IPS-11a (cell line): Measurements from ENCODE around the gene BAHCC1.
A peak's percentile ranks its signal among the peaks of the same experiment; 100 is the strongest.

Experiments
- H3K4me3 ChIP-seq: one replicate; pipeline ENCODE4 v1.5.1; 2013; ENCODE audit warnings: low read depth, low read length, control low read depth

Gene BAHCC1

GRCh38 chr17:81386141-81386645 lies 9.1 kb upstream of the BAHCC1 start:
- H3K4me3 ChIP-seq: no peak overlapping the region

- H3K4me3 ChIP-seq: peak overlapping the region; percentile 18
Observed at GRCh38 chr17:81386646-81387099, 8.6 kb upstream of the BAHCC1 start.

GRCh38 chr17:81387100-81388090 lies 7.9 kb upstream of the BAHCC1 start:
- H3K4me3 ChIP-seq: peak overlapping the region; percentile 18

GRCh38 chr17:81388091-81388611 lies 7.1 kb upstream of the BAHCC1 start:
- H3K4me3 ChIP-seq: no peak overlapping the region

- H3K4me3 ChIP-seq: no peak overlapping the region
Observed at GRCh38 chr17:81388612-81389367, 6.5 kb upstream of the BAHCC1 start.

- H3K4me3 ChIP-seq: no peak overlapping the region
Observed at GRCh38 chr17:81389585-81389984, 5.7 kb upstream of the BAHCC1 start.

- no peak overlapping the region for H3K4me3 ChIP-seq
Observed at GRCh38 chr17:81390029-81390872, 5.0 kb upstream of the BAHCC1 start.

- H3K4me3 ChIP-seq: no peak overlapping the region
Observed at GRCh38 chr17:81390873-81391255, 4.4 kb upstream of the BAHCC1 start.

GRCh38 chr17:81391293-81391935 lies 3.8 kb upstream of the BAHCC1 start:
- H3K4me3 ChIP-seq: no peak overlapping the region

GRCh38 chr17:81391936-81392908 lies 3.0 kb upstream of the BAHCC1 start:
- H3K4me3 ChIP-seq: no peak overlapping the region

- peak overlapping the region; percentile 17 for H3K4me3 ChIP-seq
Observed at GRCh38 chr17:81392909-81393654, 2.2 kb upstream of the BAHCC1 start.

- H3K4me3 ChIP-seq: peak overlapping the region; percentile 17
Observed at GRCh38 chr17:81393684-81394376, 1.4 kb upstream of the BAHCC1 start.

GRCh38 chr17:81394377-81394920 lies 808 bp upstream of the BAHCC1 start:
- no peak overlapping the region for H3K4me3 ChIP-seq

- peak overlapping the region; percentile 21 for H3K4me3 ChIP-seq
Observed at GRCh38 chr17:81395600-81396277, 482 bp downstream of the BAHCC1 start.

- H3K4me3 ChIP-seq: peak overlapping the region; percentile 21
Observed at GRCh38 chr17:81396278-81396721, 1.0 kb downstream of the BAHCC1 start.

- H3K4me3 ChIP-seq: peak overlapping the region; percentile 21
Observed at GRCh38 chr17:81396722-81397313, 1.6 kb downstream of the BAHCC1 start.
